ENCODE measurements around the gene HELT. TPM values are rescaled to one million over a fixed set of nuclear protein-coding genes. Genes with fewer than 3 reads are reported as not detected.

HELT gene
- total and polyA plus RNA-seq, 11 donors: not detected

DNA sequence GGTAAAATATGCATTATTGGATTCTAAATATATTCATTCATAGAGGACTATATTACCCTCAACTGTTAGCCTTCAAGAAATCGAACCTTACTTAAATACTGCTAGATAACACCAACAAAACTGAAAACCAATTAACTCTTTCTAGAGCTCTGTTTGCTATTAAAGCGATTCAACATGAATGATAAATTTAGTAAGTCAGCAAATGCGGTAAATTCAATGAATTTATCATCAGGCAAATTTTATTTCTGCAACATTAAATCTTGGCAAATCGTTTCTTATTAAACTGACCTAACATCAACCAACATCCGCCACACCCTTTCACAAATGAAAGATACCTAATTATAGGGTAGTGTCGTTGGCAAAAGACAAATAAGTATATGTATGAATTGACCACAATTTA lies 26.4 kb upstream of the HELT start:
- intact Hi-C loops (cut with DNase I): no loop called here
- no peak for TF ChIP-seq CTCF (IDR thresholded peaks at IDR 0.05)
- no peak for TF ChIP-seq POLR2A (IDR thresholded peaks at IDR 0.05)
- H3K4me1 ChIP-seq: no peaks in the 10 kb centered on the region
- no peak for DNase-seq
- H3K27me3 ChIP-seq: peaks cover 0 to 7% (median 0%) of the 10 kb centered on the region in 9 donors
- no peak for ATAC-seq
- WGBS, 4 donors: 75 to 86% (median 82%) methylated on average over 6 of the region's 6 CpGs
- H3K4me3 ChIP-seq: no peak overlapping the region
- H3K9me3 ChIP-seq: no peaks in the 10 kb centered on the region
- H3K36me3 ChIP-seq: no peaks in the 10 kb centered on the region
- H3K27ac ChIP-seq: no peak overlapping the region

- no peaks in the 10 kb centered on the region for H3K36me3 ChIP-seq
- ATAC-seq (no peak), DNase-seq (no peak)
- no peaks in the 10 kb centered on the region for H3K9me3 ChIP-seq
- H3K27ac ChIP-seq: no peak overlapping the region
- H3K27me3 ChIP-seq: peaks cover 0 to 7% (median 0%) of the 10 kb centered on the region in 9 donors
- no peak for TF ChIP-seq POLR2A (IDR thresholded peaks at IDR 0.05)
- TF ChIP-seq CTCF (IDR thresholded peaks at IDR 0.05): no peak
- intact Hi-C loops (cut with DNase I): no loop called here
- WGBS, 4 donors: 86 to 91% (median 88%) methylated on average over 15 of the region's 15 CpGs
- H3K4me3 ChIP-seq: no peak overlapping the region
- no peaks in the 10 kb centered on the region for H3K4me1 ChIP-seq
Observed at GRCh38 chr4:184992422-184992821, 25.9 kb upstream of the HELT start.

DNA sequence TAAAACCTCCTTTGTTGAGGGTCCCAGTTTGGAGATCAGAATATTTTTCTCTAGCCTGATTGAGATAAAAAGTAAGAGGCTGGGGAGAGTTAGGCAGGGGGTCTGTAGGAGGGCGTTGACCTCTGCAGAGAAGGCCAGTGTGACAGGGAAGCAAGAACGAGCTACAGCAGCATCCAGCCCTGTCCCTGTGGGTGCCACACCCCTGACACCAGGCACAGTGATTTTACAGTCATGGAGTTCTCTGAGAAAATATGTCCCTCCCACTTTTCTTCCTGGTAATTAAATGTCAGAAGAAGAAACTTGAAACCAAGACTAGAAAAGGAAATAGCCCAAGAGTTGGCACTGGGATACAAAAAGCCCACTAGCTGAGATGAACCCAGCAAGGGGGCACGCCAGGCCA lies 25.0 kb upstream of the HELT start:
- H3K4me3 ChIP-seq: no peak overlapping the region
- no peaks in the 10 kb centered on the region for H3K4me1 ChIP-seq
- no peaks in the 10 kb centered on the region for H3K9me3 ChIP-seq
- peaks cover 0 to 7% (median 0%) of the 10 kb centered on the region in 9 donors for H3K27me3 ChIP-seq
- 53 to 68% (median 60%) methylated on average over 3 of the region's 3 CpGs for WGBS, 4 donors
- ATAC-seq (no peak), DNase-seq (no peak)
- H3K27ac ChIP-seq: no peak overlapping the region
- H3K36me3 ChIP-seq: no peaks in the 10 kb centered on the region
- TF ChIP-seq POLR2A (IDR thresholded peaks at IDR 0.05) (no peak), CTCF (IDR thresholded peaks at IDR 0.05) (no peak)
- intact Hi-C loops (cut with DNase I): no loop called here

DNA sequence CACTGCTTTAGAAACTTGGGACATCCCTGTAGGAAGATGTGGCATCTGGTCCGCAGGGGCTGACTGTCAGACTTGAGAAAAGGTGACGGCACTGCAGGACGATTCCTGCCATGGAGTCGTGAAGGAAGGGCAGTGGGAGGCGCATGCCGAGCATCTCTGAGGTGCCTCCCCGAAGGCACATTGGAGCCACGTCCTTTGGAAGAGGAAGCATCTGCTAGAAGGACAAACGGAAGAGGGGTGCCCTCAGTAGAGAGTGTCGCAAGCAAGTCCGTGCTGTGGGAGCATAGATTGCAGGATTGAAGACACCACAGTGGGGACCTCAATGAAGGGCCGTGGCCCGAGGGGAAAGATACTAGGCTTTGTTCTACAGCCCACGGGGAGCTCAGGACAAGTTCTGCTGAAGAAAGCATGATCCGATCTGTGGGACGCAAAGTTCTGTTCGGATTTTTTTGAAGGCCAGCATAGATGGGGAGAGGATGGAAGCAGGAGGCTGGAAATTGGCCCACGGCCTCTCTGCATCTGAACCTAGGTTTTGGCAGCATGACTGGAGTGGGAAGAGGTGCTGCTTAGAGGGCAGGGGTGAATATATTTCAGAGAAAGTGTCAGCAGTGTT lies 24.2 kb upstream of the HELT start:
- ATAC-seq (no peak), DNase-seq (no peak)
- Histone ChIP-seq H3K36me3 (no peaks in the 10 kb centered on the region), H3K4me3 (no peak overlapping the region), H3K9me3 (no peaks in the 10 kb centered on the region), H3K27me3 (peaks cover 0 to 7% (median 0%) of the 10 kb centered on the region in 9 donors), H3K27ac (no peak overlapping the region), H3K4me1 (no peaks in the 10 kb centered on the region)
- WGBS, 4 donors: 77 to 80% (median 79%) methylated on average over 18 of the region's 18 CpGs
- intact Hi-C loops (cut with DNase I): no loop called here
- TF ChIP-seq POLR2A (IDR thresholded peaks at IDR 0.05) (no peak), CTCF (IDR thresholded peaks at IDR 0.05) (no peak)
